Adipocyte (in vitro differentiated cells): ENCODE data around the gene PSTPIP2.

Experiments used
- DNase-seq: peaks from one replicate; pipeline ENCODE4 v3.0.0-alpha.2; 2015; ENCODE audit warnings: low read depth
- H3K27me3 ChIP-seq: replicated peaks from 2 replicates; pipeline ENCODE4 v1.7.0; 2013; ENCODE audit warnings: mild to moderate bottlenecking, low read length, moderate library complexity; ENCODE audit not compliant: control insufficient read depth, insufficient read depth
- H3K36me3 ChIP-seq: 2 replicates; pipeline ENCODE4 v1.7.0; 2013; ENCODE audit warnings: low read length, mild to moderate bottlenecking, moderate library complexity; ENCODE audit not compliant: control insufficient read depth, insufficient read depth, severe bottlenecking
- H3K4me1 ChIP-seq: 2 replicates; pipeline ENCODE4 v1.7.0; 2013; ENCODE audit warnings: mild to moderate bottlenecking, low read length, moderate library complexity; ENCODE audit not compliant: control insufficient read depth, insufficient read depth
- H3K4me3 ChIP-seq: 2 replicates; pipeline ENCODE4 v1.7.0; 2013; ENCODE audit warnings: mild to moderate bottlenecking, low read length, moderate library complexity
- H3K9ac ChIP-seq: 2 replicates; pipeline ENCODE4 v1.7.0; 2013; ENCODE audit warnings: mild to moderate bottlenecking, low read length, moderate library complexity
- H3K9me3 ChIP-seq: 2 replicates; pipeline ENCODE4 v1.7.0; 2013; ENCODE audit warnings: mild to moderate bottlenecking, low read length, moderate library complexity; ENCODE audit not compliant: control insufficient read depth

The PSTPIP2 gene

DNA sequence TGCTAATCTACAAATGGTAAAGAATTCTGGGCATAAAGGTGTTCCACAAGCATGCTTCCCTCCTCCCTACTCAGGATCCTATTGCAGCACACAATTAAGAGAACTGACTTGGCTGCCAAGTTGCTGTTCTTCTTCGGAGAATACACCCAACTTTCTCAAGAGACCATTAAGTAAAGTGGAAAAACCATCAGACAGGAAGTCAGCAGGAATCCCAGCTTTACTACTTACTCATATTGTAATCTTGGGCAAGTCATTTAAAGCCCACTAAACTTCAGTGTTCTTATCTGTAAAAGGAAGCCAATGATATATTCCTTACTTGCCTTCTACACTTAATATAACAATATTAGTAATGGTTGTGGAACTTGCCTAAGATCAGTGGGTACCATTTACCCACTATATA lies 37.8 kb downstream of the PSTPIP2 start:
- Histone ChIP-seq H3K36me3 (no peaks in the 10 kb centered on the region), H3K4me1 (peaks cover 9% of the 10 kb centered on the region), H3K9me3 (no peaks in the 10 kb centered on the region), H3K9ac (no peak overlapping the region), H3K27me3 (no peaks in the 10 kb centered on the region), H3K4me3 (no peak overlapping the region)
- no peak for DNase-seq

DNA sequence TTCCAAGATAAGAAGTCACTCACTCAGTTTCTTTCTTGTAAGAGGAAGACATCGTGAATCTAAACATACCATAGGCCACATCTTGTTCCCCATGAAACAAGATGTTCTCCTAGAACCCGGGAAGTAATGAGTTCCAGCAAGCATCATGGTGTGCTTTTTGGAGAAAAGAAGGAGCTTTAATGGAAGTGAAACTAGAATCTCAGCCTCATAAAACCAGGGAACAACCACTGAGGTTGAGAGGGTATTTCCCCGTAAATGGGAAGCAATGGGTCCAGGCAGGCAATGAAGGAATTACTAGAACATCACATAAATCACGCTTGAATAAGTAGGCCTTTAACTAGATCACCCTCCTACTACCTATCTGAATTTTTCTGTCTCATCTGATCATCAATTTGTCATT lies 40.3 kb downstream of the PSTPIP2 start:
- no peak for DNase-seq
- Histone ChIP-seq H3K36me3 (no peaks in the 10 kb centered on the region), H3K27me3 (no peaks in the 10 kb centered on the region), H3K9me3 (no peaks in the 10 kb centered on the region), H3K4me1 (peaks cover 9% of the 10 kb centered on the region), H3K4me3 (no peak overlapping the region), H3K9ac (no peak overlapping the region)

DNA sequence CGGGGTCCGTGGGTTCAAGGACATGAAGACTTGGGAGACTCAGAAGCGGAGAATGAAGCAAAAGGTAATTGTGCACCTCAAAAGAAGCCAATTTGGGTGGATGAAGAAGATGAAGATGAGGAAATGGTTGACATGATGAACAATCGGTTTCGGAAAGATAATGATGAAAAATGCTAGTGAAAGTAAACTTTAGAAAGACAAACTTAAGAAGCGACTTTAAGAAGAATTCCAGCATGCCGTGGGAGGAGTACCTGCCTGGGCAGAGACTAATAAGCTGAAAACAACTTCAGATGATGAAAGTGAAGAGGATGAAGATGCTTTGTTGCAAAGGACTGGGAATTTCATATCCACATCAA lies 43.5 kb downstream of the PSTPIP2 start:
- H3K9ac ChIP-seq, result peak overlapping the region; percentile 79
- DNase-seq, result no peak
- peak overlapping the region; percentile 81 for H3K4me3 ChIP-seq

DNA sequence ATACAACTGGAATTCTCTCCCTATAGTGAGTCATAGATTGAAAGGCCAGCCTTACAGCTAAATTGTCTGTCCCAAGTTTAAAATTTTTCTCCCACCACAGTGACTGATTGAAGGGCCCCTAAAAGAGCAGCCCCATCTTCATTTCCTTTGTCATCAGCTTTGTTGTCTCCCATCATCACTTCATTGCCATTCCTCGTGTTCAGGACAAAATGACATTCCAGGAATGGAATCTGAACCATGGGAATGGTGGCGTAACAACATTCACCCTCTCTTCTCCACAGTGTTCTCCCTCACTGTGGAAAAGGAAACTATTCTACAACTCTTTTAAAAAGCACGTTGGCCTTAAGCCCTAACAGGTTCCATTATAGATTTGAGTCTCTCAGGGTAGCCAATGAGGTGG lies 52.1 kb downstream of the PSTPIP2 start:
- Histone ChIP-seq H3K9me3 (no peaks in the 10 kb centered on the region), H3K4me1 (no peaks in the 10 kb centered on the region), H3K9ac (no peak overlapping the region), H3K27me3 (no peaks in the 10 kb centered on the region), H3K36me3 (peaks cover 2% of the 10 kb centered on the region), H3K4me3 (no peak overlapping the region)
- peak; percentile 33 for DNase-seq

More for the DNA sequence above, 43.5 kb downstream of the PSTPIP2 start:
- no peaks in the 10 kb centered on the region for H3K36me3 ChIP-seq
- no peaks in the 10 kb centered on the region for H3K9me3 ChIP-seq
- H3K27me3 ChIP-seq, result no peaks in the 10 kb centered on the region
- H3K4me1 ChIP-seq, result no peaks in the 10 kb centered on the region

DNA sequence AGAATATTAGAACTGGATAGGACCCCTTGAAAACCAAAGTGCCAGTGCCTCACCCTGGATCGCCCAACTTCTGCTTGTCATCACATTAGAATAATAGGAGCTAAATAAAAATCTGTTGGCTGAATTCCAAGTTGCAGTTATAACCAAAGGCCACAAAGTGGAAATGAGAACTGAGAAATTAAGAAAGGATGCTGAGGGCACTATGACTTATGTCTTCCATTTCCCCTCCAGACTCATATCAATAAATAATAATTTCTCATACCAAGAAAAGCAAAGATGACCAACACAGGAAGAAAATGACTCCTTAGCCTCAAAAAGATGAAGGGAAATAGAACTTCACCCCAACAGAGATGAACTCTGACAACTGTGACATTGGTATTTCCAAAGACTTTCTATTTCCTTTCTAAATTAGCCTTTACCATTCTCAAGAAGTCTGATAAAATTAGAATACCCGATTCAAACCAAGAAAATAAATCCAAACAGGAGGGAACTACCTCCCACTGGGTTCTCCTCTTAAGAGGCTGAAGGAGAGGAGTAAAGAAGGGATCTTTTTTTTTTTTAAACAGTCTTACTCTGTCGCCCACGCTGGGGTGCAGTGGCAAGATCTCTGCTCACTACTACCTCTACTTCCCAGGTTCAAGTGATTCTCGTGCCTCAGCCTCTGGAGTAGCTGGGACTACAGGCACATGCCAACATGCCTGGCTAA lies 58.4 kb downstream of the PSTPIP2 start:
- Histone ChIP-seq H3K4me1 (no peaks in the 10 kb centered on the region), H3K9me3 (no peaks in the 10 kb centered on the region), H3K9ac (no peak overlapping the region), H3K4me3 (no peak overlapping the region), H3K27me3 (no peaks in the 10 kb centered on the region), H3K36me3 (peaks cover 19% of the 10 kb centered on the region)
- no peak for DNase-seq

DNA sequence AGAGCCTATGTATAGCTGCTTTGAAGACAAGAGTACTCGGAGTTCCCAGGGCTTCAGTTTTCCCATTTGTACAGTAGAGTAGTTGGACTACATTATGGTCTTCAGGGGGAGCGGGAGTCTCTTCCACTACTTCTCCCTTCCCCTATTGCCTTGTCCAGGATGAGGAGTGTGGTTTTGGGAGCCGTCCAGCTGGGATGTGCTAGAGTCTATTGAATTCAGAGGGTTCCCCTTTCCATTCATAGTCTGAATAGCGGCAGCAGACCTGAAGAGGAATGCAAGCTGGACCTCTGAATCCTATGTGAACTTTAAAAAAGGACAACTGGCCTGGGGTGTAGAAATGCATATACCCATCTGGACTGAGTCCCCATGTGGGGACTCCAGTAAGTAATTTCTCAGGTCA lies 61.4 kb downstream of the PSTPIP2 start:
- no peak for DNase-seq
- Histone ChIP-seq H3K4me1 (no peaks in the 10 kb centered on the region), H3K9me3 (no peaks in the 10 kb centered on the region), H3K9ac (no peak overlapping the region), H3K27me3 (no peaks in the 10 kb centered on the region), H3K36me3 (peaks cover 19% of the 10 kb centered on the region), H3K4me3 (no peak overlapping the region)

DNA sequence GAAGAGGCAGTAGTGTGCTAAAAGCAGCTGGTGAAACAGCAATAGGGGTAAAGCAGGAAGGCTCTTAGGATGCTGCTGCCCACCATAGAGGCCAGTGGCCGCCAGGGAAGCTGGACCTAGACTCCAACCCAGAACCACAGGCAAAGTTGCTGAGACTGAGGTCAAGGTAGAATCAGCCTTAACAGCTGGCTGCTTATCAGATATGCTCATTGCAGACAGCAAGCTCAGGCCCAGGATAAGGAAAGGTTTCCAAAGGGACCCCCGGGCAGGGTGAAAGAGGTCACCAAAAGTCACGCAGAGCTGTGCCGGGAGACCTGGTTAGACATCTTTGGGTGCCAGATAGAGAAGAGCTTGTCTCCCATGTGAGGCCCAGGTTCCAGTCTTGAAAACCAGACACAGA lies 62.0 kb downstream of the PSTPIP2 start:
- Histone ChIP-seq H3K9ac (no peak overlapping the region), H3K9me3 (no peaks in the 10 kb centered on the region), H3K4me3 (no peak overlapping the region), H3K4me1 (no peaks in the 10 kb centered on the region), H3K27me3 (no peaks in the 10 kb centered on the region), H3K36me3 (peaks cover 19% of the 10 kb centered on the region)
- DNase-seq, result no peak

DNA sequence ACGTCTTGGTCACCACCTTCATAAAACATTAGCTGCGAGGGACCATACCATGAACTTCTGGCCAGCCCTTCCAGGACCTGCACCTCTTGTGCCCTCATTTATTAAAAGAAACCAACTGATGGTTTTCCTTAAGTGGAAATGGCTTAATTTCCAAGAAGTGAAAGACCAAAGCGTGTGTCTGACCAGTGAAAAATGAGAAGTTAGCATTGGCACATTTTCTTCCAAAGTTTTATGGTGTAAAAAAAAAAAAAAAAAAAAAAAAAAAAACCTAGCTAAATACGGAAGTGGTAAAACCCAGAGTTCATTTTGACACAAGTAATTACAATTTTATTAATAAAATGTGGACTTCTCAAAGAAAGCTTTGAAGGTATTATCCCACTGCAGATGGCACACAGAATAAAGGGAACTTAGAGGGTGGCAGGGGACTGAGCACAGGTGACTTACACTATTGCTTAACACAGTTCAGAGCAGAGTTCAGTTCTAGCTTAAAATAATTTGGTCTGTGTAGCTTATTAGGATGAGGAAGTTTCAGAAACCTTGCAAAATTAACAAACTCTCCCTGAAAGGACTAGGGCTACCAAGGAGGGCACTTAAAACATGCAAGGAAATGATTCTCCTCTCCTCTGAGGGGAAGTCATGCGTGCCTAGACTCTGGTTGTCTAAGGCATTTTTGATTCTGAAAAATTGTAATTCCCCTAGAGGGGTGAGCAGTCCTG lies 62.8 kb downstream of the PSTPIP2 start:
- Histone ChIP-seq H3K36me3 (peaks cover 17% of the 10 kb centered on the region), H3K4me1 (no peaks in the 10 kb centered on the region), H3K27me3 (no peaks in the 10 kb centered on the region), H3K9ac (no peak overlapping the region), H3K9me3 (no peaks in the 10 kb centered on the region), H3K4me3 (no peak overlapping the region)
- DNase-seq, result no peak

DNA sequence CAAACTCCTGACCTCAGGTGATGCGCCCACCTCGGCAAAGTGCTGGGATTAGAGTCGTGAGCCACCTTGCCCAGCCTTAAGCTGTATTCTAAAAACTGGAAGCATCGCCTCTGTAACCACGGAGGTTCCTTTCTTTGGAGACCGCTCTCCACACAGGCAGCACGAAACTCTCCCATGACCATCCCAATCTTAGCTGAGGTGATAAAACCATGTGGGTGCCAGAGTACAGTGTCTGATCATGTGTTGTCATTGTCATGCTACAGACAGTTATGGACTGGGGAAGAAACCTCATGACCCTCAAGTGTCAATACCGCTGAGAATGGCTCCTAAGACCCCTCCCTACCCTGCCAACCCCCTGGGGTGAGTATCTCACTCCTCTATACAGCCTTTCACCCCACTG lies 63.5 kb downstream of the PSTPIP2 start:
- no peaks in the 10 kb centered on the region for H3K9me3 ChIP-seq
- no peak overlapping the region for H3K4me3 ChIP-seq
- no peaks in the 10 kb centered on the region for H3K4me1 ChIP-seq
- peaks cover 17% of the 10 kb centered on the region for H3K36me3 ChIP-seq
- no peak overlapping the region for H3K9ac ChIP-seq
- DNase-seq, result no peak
- no peaks in the 10 kb centered on the region for H3K27me3 ChIP-seq

DNA sequence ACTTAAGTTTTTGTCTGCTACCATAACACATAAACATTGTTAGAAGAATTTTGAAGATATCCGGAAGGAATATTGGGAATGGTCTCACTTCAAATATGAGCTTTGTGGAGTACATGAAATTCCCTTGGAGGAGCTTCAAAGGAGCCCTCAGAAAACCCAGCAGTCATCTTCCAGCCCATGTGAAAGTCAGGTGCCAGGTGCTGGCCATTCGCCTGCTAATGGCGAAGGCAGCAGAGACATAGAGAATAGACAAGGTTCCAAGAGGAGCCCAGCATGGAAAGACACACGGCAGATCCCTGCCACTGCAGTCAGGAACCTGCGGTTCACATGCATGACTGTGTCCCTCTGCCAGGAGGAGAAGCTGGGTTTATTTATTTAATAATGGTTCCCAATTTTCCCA lies 64.9 kb downstream of the PSTPIP2 start:
- Histone ChIP-seq H3K27me3 (no peaks in the 10 kb centered on the region), H3K4me3 (no peak overlapping the region), H3K4me1 (no peaks in the 10 kb centered on the region), H3K36me3 (peaks cover 27% of the 10 kb centered on the region), H3K9me3 (peaks cover 8% of the 10 kb centered on the region), H3K9ac (no peak overlapping the region)
- no peak for DNase-seq

DNA sequence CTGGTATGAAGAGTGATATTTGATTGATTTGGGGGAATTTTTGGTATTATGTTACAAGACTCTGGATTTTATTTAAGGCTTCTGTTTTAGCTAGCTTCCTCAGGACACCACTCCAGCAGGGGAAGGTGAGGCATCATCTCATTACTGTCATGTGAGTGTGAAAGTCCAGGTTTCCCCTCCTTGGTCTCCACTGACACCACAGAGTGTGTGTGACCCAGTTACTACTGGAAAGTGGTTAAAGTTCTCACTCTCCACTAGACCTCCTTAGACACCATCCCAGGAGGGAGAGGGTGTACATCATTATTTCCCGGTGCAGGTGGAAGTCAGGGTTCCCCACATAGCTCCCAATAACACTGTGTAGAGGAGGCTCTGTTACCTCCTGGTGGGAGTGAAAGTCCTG lies 69.1 kb downstream of the PSTPIP2 start:
- Histone ChIP-seq H3K9me3 (peaks cover 12% of the 10 kb centered on the region), H3K4me1 (no peaks in the 10 kb centered on the region), H3K27me3 (no peaks in the 10 kb centered on the region), H3K9ac (no peak overlapping the region), H3K4me3 (no peak overlapping the region), H3K36me3 (peaks cover 11% of the 10 kb centered on the region)
- DNase-seq, result no peak
